ENCODE measurements around the gene SAP25. TPM values are rescaled to one million over a fixed set of nuclear protein-coding genes. Genes with fewer than 3 reads are reported as not detected.

SAP25 gene
- polyA plus RNA-seq, 1 donor from 2014 or later, result 0.52 TPM

DNA sequence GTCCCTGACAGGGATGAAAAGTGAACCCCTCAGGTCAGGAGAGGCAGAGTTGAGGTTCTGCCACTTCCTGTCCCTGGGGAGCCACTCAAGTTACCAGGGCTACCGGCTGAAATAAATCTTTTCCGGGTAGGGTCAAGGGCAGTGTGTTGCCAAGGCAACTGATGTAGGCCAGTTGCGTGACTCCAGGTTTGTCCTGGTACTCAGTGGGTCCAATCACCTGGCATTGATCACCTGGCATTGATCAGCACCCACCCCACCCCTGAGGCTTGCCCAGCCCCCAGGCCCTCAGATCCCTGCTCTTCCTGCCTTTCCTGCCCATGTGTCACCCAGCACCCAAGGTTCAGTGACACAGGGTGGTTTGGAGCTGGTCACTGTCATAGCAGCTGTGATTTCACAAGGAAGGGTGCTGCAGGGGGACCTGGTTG lies 5.9 kb downstream of the SAP25 start:
- H3K9me2 ChIP-seq (ENCODE audit: insufficient read depth, low read length), result no peaks in the 10 kb centered on the region
- H3K79me2 ChIP-seq (replicated peaks; ENCODE audit: insufficient read depth, low read length), result no peaks in the 10 kb centered on the region
- no peak overlapping the region for H3K4me3 ChIP-seq (ENCODE audit: low read length)
- TF ChIP-seq, protein P1, sequence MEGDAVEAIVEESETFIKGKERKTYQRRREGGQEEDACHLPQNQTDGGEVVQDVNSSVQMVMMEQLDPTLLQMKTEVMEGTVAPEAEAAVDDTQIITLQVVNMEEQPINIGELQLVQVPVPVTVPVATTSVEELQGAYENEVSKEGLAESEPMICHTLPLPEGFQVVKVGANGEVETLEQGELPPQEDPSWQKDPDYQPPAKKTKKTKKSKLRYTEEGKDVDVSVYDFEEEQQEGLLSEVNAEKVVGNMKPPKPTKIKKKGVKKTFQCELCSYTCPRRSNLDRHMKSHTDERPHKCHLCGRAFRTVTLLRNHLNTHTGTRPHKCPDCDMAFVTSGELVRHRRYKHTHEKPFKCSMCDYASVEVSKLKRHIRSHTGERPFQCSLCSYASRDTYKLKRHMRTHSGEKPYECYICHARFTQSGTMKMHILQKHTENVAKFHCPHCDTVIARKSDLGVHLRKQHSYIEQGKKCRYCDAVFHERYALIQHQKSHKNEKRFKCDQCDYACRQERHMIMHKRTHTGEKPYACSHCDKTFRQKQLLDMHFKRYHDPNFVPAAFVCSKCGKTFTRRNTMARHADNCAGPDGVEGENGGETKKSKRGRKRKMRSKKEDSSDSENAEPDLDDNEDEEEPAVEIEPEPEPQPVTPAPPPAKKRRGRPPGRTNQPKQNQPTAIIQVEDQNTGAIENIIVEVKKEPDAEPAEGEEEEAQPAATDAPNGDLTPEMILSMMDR (IDR thresholded peaks at IDR 0.05; ENCODE audit: poor library complexity, severe bottlenecking), result no peak
- no peak for TF ChIP-seq TAF1 (IDR thresholded peaks at IDR 0.05; ENCODE audit: low read depth)
- no peak for TF ChIP-seq MXI1 (conservative IDR thresholded peaks at IDR 0.05; ENCODE audit: poor library complexity, severe bottlenecking)
- TF ChIP-seq RAD21 (conservative IDR thresholded peaks at IDR 0.05), result no peak
- TF ChIP-seq EZH2 (IDR thresholded peaks at IDR 0.05; ENCODE audit: borderline replicate concordance, insufficient read depth, low read length, poor library complexity, severe bottlenecking), result no peak
- no peak for TF ChIP-seq POLR2AphosphoS5 (IDR thresholded peaks at IDR 0.05)
- TF ChIP-seq EP300 (conservative IDR thresholded peaks at IDR 0.05; ENCODE audit: poor library complexity, severe bottlenecking), result no peak
- no peak for TF ChIP-seq SMC3 (conservative IDR thresholded peaks at IDR 0.05; ENCODE audit: poor library complexity)
- TF ChIP-seq, protein P2, sequence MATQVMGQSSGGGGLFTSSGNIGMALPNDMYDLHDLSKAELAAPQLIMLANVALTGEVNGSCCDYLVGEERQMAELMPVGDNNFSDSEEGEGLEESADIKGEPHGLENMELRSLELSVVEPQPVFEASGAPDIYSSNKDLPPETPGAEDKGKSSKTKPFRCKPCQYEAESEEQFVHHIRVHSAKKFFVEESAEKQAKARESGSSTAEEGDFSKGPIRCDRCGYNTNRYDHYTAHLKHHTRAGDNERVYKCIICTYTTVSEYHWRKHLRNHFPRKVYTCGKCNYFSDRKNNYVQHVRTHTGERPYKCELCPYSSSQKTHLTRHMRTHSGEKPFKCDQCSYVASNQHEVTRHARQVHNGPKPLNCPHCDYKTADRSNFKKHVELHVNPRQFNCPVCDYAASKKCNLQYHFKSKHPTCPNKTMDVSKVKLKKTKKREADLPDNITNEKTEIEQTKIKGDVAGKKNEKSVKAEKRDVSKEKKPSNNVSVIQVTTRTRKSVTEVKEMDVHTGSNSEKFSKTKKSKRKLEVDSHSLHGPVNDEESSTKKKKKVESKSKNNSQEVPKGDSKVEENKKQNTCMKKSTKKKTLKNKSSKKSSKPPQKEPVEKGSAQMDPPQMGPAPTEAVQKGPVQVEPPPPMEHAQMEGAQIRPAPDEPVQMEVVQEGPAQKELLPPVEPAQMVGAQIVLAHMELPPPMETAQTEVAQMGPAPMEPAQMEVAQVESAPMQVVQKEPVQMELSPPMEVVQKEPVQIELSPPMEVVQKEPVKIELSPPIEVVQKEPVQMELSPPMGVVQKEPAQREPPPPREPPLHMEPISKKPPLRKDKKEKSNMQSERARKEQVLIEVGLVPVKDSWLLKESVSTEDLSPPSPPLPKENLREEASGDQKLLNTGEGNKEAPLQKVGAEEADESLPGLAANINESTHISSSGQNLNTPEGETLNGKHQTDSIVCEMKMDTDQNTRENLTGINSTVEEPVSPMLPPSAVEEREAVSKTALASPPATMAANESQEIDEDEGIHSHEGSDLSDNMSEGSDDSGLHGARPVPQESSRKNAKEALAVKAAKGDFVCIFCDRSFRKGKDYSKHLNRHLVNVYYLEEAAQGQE (IDR thresholded peaks at IDR 0.05; ENCODE audit: borderline replicate concordance), result no peak
- no peak overlapping the region for H3K27ac ChIP-seq (ENCODE audit: low read length)
- peaks cover 27% of the 10 kb centered on the region for H3K27me3 ChIP-seq (ENCODE audit: insufficient read depth, low read depth, low read length)
- no peak overlapping the region for H2AFZ ChIP-seq (ENCODE audit: low read depth, low read length)
- no peaks in the 10 kb centered on the region for H3K36me3 ChIP-seq (ENCODE audit: insufficient read depth, low read length)
- no peak overlapping the region for H3K9ac ChIP-seq (ENCODE audit: low read length)
- H3K9me3 ChIP-seq (ENCODE audit: low read length), result no peaks in the 10 kb centered on the region
- H4K20me1 ChIP-seq (ENCODE audit: insufficient read depth), result no peaks in the 10 kb centered on the region
- H3F3A ChIP-seq (ENCODE audit: insufficient read depth, low read length, poor library complexity, severe bottlenecking), result no peaks in the 10 kb centered on the region
- no peak overlapping the region for H3K4me2 ChIP-seq (ENCODE audit: low read length)

DNA sequence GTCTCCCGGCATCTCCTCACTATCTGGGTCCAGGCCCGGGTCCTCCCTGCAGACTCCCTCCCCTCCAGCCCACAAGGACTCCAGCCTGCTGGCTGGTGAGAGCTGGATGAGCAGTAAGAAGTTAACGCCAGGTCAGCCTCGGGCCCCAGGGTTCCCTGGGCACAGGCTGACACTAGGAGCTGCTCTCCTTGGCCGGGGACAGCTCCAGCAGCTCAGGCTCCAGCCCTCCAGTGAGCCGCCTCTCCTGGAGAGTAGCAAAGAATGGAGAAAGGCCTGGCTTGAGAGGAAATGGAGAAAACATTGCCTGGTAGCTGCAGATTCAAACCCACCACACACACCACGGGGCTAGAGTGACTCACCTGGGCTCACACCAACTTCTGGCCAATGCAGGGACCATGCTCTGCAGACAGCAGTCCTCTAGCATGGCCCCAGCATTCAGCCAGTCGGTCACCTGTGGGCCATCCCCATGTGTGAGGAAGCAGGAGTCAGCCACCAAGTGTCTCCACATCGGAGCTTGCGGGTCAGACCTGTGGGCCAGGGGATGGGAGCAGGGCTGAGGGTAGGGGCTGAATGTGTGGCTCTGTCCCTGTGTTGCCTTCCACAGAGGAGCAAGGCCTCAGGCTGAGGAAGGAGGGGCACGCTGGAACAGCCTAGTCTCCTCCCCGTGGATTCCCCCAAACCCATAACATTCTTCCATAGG lies 6.5 kb downstream of the SAP25 start:
- Histone ChIP-seq H4K20me1 (ENCODE audit: insufficient read depth) (no peaks in the 10 kb centered on the region), H3K27ac (ENCODE audit: low read length) (no peak overlapping the region), H2AFZ (ENCODE audit: low read depth, low read length) (no peak overlapping the region), H3K4me3 (ENCODE audit: low read length) (no peak overlapping the region), H3K9me3 (ENCODE audit: low read length) (no peaks in the 10 kb centered on the region), H3K27me3 (ENCODE audit: insufficient read depth, low read depth, low read length) (peaks cover 27% of the 10 kb centered on the region), H3K9ac (ENCODE audit: low read length) (no peak overlapping the region), H3K4me2 (ENCODE audit: low read length) (no peak overlapping the region), H3K9me2 (ENCODE audit: insufficient read depth, low read length) (no peaks in the 10 kb centered on the region), H3K79me2 (replicated peaks; ENCODE audit: insufficient read depth, low read length) (no peaks in the 10 kb centered on the region), H3K36me3 (ENCODE audit: insufficient read depth, low read length) (no peaks in the 10 kb centered on the region), H3F3A (ENCODE audit: insufficient read depth, low read length, poor library complexity, severe bottlenecking) (no peaks in the 10 kb centered on the region)
- TF ChIP-seq POLR2AphosphoS5 (IDR thresholded peaks at IDR 0.05) (no peak), EP300 (conservative IDR thresholded peaks at IDR 0.05; ENCODE audit: poor library complexity, severe bottlenecking) (no peak), SMC3 (conservative IDR thresholded peaks at IDR 0.05; ENCODE audit: poor library complexity) (no peak), EZH2 (IDR thresholded peaks at IDR 0.05; ENCODE audit: borderline replicate concordance, insufficient read depth, low read length, poor library complexity, severe bottlenecking) (no peak), TAF1 (IDR thresholded peaks at IDR 0.05; ENCODE audit: low read depth) (no peak), MXI1 (conservative IDR thresholded peaks at IDR 0.05; ENCODE audit: poor library complexity, severe bottlenecking) (no peak), RAD21 (conservative IDR thresholded peaks at IDR 0.05) (no peak)
- TF ChIP-seq, protein P1 (IDR thresholded peaks at IDR 0.05; ENCODE audit: poor library complexity, severe bottlenecking), result no peak
- TF ChIP-seq, protein P2 (IDR thresholded peaks at IDR 0.05; ENCODE audit: borderline replicate concordance), result no peak
